NT2/D1 (cell line): ENCODE data around the gene PRR20G.

Experiments used
- YY1 ChIP-seq: IDR thresholded peaks from 2 replicates; pipeline ENCODE4 v1.6.1; 2011; ENCODE audit not compliant: insufficient read length, insufficient read depth
- ZNF274 ChIP-seq: IDR thresholded peaks from 2 replicates; pipeline ENCODE4 v1.6.1; 2011; ENCODE audit warnings: mild to moderate bottlenecking, low read depth, low read length

DNA sequence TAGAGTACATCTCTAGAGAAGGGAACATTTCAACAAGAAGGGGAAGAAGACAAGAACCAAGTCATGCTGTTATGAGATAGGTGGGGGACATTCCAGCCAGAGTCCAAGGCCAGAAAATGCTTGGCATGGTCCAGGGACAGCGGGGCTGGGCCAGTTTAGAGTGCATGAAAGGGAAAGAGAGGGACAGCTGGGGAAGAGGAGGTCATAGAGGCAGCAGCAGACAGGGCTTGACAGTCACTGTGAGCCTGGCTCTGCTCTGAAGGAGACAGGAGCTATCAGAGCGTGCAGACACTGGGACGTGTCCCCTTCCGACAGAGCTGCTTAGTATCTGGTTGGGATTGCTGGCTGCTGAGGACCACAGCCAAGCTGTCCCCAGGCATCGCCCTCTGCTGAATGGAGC, 35.7 kb upstream of the PRR20G start:
- TF ChIP-seq YY1 (no peak), ZNF274 (no peak)
